AG04449 (cell line): ENCODE data around the gene ZNF202.

Source experiments
- CTCF ChIA-PET: fragments of 350-600 bp; formaldehyde crosslinking; extraction: SDS; loops from one replicate; lab custom pipeline; 2021; ENCODE audit warnings: antibody characterized with exemption; lab: Yijun Ruan, JAX
- POLR2A ChIA-PET: fragments of 400-600, 350-600 bp; formaldehyde crosslinking; extraction: SDS; loops from one replicate; lab custom pipeline; 2020; ENCODE audit warnings: antibody characterized with exemption, inconsistent platforms; lab: Yijun Ruan, JAX
- DNase-seq: peaks from one replicate; pipeline ENCODE4 v3.0.0-alpha.2; 2010; ENCODE audit warnings: low read depth, low spot score
- H3K4me3 ChIP-seq: 2 replicates; pipeline ENCODE4 v1.5.1; 2011; ENCODE audit warnings: low read depth, mild to moderate bottlenecking, control low read depth, low read length
- TF ChIP-seq, protein P1 (sequence below): IDR thresholded peaks from one replicate; pipeline ENCODE4 v1.5.1; 2011; ENCODE audit warnings: mild to moderate bottlenecking, moderate library complexity, low read length, control low read depth, inconsistent platforms; ENCODE audit not compliant: insufficient read depth; ENCODE audit errors: missing control alignments

ZNF202 gene

DNA sequence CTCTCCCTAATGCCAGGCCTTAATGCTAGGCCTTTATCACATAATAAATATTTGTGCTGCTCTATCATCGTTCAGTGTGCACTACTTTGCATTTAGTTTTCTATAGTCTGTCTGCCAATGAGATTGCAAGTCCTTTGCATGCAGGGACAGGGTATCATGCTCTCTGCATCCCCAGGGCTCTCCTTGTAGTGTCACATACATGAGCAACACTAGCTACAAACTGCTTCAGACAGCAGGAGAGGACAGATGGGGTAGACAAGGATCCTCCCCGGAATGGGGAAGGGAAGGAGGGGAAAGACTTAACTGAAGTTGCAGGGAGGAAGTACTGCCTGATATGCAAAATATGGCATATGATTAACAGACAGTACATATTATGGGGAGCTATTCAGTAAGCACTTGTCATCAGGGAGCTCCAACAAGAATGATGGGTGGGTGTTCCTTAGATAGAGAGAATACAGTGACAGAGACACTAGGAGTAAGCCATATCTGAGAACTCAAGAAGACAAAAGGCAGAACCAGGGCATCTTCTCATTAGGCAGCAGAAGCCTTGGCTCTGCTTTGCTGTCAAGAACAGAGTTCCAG, 42.8 kb downstream of the ZNF202 start:
- TF ChIP-seq, protein P1, sequence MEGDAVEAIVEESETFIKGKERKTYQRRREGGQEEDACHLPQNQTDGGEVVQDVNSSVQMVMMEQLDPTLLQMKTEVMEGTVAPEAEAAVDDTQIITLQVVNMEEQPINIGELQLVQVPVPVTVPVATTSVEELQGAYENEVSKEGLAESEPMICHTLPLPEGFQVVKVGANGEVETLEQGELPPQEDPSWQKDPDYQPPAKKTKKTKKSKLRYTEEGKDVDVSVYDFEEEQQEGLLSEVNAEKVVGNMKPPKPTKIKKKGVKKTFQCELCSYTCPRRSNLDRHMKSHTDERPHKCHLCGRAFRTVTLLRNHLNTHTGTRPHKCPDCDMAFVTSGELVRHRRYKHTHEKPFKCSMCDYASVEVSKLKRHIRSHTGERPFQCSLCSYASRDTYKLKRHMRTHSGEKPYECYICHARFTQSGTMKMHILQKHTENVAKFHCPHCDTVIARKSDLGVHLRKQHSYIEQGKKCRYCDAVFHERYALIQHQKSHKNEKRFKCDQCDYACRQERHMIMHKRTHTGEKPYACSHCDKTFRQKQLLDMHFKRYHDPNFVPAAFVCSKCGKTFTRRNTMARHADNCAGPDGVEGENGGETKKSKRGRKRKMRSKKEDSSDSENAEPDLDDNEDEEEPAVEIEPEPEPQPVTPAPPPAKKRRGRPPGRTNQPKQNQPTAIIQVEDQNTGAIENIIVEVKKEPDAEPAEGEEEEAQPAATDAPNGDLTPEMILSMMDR: no peak
- no peak overlapping the region for H3K4me3 ChIP-seq
- ChIA-PET POLR2A (no interaction called here), CTCF (interaction anchor here (0.9 to 2.0 kb wide), 6 partner anchors 7 to 120 kb away, joined by 3 to 16 read pairs (median 3); no protein-coding TSS in a partner anchor)
- DNase-seq: no peak

DNA sequence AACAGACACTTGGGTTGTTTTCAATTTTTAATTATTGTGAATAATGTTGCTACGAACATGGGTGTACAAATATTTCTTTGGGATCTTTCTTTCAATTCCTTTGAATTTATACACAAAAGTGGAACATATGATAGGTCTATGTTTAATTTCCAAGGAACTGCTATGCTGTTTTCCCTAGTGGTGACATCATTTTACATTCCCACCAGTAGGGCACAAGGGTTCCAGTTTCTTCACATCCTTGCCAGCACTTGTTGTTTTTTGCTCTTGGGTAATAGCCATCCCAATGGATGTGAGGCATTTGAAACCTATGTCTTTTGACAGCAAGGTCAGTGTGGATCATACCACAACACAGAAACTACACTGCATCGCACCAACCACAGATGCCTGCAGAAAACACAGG, 45.3 kb downstream of the ZNF202 start:
- CTCF ChIA-PET: no interaction called here
- TF ChIP-seq, protein P1: no peak
- H3K4me3 ChIP-seq: no peak overlapping the region
- POLR2A ChIA-PET: no interaction called here
- DNase-seq: no peak

DNA sequence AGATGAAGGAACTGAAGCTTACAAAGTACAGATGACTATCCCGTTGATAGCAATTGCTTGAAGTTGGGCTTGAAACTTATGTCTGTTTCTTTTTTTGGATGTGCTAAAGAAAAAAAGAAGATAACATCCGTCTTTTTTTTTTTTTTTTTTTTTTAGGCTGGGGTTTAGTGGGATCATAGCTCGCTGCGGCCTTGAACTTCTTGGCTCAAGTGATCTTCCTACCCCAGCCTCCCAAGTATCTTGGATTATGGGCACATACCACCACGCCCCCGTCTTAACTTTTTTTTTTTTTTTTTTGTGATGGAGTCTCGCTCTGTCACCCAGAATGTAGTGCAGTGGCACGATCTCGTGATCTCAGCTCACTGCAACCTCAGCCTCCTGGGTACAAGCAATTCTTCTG, 46.2 kb downstream of the ZNF202 start:
- TF ChIP-seq, protein P1: no peak
- POLR2A ChIA-PET: no interaction called here

DNA sequence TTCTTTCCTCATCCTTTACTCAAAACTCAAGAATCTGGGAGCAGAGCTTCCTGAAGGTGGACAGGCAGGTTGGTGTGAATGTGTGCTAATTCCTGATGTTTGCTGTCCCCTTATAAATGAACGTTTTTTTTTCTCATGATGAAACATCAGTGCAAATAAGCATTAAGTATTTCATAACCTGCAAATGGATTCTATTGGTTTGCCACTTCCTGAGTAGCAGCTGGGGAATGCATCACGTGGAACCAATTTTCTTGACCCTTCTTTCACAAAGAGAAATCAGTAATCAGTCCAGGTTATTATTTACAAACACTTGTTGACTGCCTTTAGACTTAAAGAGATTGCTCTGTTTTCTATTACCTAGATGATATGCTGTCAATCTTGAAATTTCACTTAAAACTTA, 46.9 kb downstream of the ZNF202 start:
- H3K4me3 ChIP-seq: no peak overlapping the region
- DNase-seq: no peak
- TF ChIP-seq, protein P1: no peak
- CTCF ChIA-PET: interaction anchor here (1.0 to 2.9 kb wide), 3 partner anchors 9 to 16 kb away, joined by 3 to 9 read pairs (median 7); no protein-coding TSS in a partner anchor
- POLR2A ChIA-PET: no interaction called here

More for the DNA sequence above, 46.2 kb downstream of the ZNF202 start:
- no peak for DNase-seq
- no peak overlapping the region for H3K4me3 ChIP-seq
- CTCF ChIA-PET: interaction anchor here (1.0 to 2.9 kb wide), 3 partner anchors 9 to 16 kb away, joined by 3 to 9 read pairs (median 7); no protein-coding TSS in a partner anchor

DNA sequence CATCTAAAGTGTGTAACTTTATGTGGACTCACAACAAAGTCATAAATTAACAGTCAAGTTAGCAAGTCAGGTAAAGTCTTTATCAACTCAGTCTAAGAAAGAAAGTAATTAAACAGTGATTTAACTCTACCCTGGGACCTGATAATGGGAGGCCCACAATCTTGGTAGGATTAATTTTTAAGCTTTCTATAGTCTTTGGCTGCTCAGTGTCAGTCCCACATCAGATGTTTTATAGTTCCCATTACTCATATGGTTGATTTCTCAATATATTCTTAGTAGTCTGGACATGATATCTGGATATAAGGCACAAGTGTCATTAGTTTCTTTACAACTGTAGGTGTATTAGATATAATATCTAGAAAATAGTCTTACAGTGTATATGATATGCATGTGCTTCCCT, 48.5 kb downstream of the ZNF202 start:
- DNase-seq: no peak
- CTCF ChIA-PET: interaction anchor here (1.0 to 2.9 kb wide), 4 partner anchors 15 to 52 kb away, joined by 3 to 9 read pairs (median 6); no protein-coding TSS in a partner anchor
- POLR2A ChIA-PET: no interaction called here
- no peak overlapping the region for H3K4me3 ChIP-seq
- TF ChIP-seq, protein P1: no peak

DNA sequence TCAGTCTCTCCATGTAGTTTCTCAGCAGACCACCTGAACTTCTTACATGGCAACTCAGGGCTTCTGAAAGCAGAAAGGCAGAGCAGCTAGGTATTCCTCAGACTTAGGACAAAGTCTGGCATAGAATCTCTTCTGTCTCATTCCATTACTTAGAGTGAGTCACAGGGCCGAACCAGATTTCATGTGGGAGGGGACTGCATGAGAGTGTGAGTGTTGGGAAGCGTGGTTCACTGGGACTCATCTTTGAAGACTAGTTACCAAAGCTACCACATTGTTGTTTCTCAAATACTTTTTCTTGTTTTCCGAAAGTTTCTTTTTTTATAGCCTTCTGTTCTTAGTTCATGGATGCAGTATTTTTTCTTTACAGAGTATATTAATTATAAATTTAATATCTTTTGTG, 51.0 kb downstream of the ZNF202 start:
- CTCF ChIA-PET: interaction anchor here (1.2 kb wide), 1 partner anchor 18 kb away, joined by 4 read pairs; no protein-coding TSS in a partner anchor

More for the DNA sequence above, 51.0 kb downstream of the ZNF202 start:
- POLR2A ChIA-PET: no interaction called here
- no peak overlapping the region for H3K4me3 ChIP-seq
- TF ChIP-seq, protein P1: no peak
- DNase-seq: no peak
